ENCODE measurements around the gene MSI2.

Gene MSI2

GRCh38 chr17:57550016-57550415 lies 293.7 kb downstream of the MSI2 start:
- DNase-seq = no peak

DNA sequence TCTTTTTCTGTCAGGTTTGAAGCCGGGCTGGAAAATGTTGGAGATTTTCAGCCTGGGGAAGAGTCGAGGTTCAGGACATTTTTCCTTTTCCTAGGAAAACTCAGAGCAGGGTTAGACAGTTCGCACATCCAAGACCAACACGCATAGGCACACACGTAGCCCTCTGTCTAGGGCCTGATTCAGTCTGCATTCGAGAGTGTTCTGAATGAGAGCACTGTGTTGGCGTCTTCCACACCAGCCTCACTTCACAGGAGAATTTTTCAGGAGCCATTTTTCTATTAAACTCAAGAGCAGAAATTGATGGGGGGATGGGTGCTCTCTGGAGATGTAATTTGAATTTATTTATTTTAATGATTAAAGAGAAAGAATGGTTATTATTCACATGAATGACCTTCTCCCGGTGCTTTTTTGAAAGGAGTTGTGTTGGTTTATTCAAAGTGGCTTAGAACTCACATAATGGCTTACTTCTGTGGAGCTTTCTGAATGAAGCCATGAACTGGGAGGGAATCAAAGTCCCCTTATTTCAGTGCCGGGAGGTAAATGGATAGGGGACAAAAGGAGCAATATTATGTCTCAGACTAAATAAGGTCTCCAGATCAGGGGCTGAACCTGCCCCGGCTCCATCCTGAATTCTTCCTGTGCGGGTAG lies 294.5 kb downstream of the MSI2 start:
- no peak for DNase-seq

- DNase-seq = peak in 1 of 2 donors; percentile 89
Observed at GRCh38 chr17:57551321-57552079, 295.2 kb downstream of the MSI2 start.

GRCh38 chr17:57552114-57552624 lies 295.8 kb downstream of the MSI2 start:
- DNase-seq = peak in 1 of 2 donors; percentile 55

DNA sequence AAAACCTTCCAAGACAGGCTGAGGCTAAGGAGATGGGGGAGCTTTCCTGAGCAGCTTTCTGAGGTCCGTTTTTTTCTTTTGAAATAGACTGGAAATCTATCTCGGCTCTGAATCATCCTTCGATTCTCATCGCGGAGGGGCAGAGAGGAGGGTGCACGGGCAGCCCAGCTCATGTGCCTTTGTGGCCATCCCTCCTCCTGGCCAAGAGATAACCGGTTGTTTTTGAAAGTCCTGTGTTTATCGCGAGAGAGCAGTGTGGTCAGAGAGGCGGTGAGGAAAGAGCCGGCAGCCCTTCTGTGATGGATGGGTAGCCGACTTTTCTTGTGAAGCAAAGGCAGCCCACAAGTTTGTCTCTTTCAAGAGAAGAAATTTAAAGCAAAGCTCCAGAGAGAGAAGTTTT lies 297.2 kb downstream of the MSI2 start:
- DNase-seq = no peak

DNA sequence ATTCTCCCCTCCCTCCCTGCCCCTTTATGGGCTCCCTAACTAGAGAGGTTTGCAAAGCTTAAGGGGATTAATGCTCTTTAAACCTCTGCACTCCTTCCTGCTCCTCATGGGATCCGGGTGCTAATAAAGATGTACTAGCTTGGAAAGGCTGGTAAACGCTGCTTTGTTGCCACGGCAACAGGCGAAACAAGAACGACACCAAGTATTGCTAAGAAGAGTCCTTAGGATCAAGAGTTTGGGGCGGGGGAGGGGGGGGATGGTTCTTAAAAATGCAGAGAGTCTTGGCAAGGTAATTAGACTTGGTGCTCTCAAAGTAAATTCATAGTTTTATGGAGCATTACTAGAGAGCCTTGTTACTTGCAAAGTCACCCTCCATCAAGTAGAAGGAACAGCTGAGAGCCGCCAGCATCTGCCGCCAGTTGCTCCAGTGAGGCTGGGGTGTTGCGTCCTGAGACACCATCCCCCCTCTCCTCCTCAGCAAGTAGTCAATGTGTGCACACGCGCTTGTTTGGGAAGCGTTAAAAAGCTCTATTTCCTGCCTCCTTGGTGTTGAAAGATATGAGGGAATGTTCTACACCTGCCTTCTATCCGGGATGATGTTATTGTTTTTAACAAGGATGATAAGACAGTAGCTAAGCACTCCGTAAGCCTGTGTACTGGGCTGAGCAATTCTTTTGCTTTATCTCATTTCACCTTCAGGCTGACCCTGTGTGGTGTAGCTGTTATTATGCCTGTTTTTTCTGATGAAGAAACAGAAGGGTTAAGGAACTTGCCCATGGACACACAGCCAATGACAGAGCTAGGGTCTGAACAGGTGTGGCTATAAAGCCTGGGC lies 297.9 kb downstream of the MSI2 start:
- peak in 1 of 2 donors; percentile 50 for DNase-seq

DNA sequence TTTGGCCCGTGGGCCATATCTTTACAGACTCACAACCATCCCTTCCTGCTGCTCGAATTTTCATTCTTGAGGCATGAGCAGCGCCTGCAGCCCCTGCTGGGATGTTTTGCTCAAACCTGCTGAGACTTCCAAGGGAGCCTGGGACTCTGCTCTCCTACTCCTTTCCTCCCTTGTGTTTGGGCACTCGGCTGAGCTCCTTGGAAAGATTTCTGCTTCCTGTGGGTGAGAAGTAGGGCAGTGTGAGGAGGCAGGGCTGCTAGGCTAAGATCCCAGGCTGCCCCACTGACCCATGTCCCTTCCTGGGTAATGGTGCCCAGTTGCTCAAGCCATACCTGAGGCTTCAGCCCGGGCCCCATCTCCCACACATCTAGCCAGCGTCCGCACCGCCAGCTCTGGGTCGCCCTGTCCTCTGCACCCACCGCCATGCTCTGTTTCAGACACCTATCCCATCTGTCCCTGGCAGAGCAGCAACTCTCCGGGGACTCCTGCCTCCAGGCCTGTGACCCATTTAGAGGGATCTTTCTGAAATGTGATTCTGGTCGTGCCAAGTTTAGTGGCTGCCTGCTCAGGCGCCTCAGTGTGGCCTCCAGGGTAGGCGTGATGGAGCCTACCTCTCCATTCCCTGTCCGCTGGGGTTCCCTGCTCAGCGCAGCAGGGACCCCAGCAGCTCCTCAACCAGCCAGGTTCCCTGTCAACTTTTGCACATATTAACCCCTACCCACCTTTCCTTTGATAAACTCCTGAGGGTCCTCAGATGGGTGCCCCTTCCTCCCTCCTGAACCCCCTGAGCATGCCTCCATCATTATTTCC lies 298.7 kb downstream of the MSI2 start:
- no peak for DNase-seq

- DNase-seq = no peak
Observed at GRCh38 chr17:57555636-57556175, 299.4 kb downstream of the MSI2 start.

DNA sequence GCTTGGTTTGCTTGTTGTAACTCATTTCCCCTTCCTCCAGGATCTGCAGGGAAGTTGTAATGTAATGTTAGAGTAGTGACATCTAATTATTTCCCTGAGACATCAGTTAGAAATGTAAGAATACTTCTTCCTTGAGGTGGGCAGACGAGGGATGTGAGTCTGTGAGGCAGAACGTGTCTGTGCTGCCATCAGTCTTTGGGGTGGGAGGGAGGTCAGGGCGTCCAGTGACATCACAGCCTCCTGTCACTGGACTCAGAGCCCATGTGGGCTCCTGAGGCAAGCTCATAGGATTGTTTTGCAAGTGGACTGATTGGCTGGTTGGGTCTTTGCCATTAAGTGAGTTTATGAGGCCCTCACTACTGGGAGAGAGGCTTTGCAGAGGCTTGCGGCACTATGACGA lies 300.0 kb downstream of the MSI2 start:
- no peak for DNase-seq

GRCh38 chr17:57556977-57557376 lies 300.7 kb downstream of the MSI2 start:
- no peak for DNase-seq

DNA sequence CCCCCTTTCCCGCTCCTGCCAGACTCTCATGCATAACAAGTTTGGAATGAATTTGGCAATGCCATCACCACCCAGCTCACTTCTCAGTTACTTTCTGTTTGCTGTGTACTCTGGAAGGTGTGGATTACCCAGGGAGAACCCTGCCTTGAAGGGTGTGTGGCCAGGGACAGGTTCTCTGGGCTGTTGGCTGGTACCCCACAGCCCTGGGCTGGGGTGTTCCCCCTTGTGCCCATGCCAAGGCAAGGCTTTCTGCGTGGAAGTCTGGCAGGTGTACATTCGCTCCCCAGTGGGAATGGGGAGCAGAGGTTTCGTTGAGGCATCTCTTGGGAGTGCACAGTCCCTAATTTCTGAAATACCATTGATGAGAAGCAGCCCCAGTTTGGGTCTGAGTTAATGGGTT lies 301.1 kb downstream of the MSI2 start:
- DNase-seq = no peak

GRCh38 chr17:57557834-57558681 lies 301.7 kb downstream of the MSI2 start:
- DNase-seq = no peak

DNA sequence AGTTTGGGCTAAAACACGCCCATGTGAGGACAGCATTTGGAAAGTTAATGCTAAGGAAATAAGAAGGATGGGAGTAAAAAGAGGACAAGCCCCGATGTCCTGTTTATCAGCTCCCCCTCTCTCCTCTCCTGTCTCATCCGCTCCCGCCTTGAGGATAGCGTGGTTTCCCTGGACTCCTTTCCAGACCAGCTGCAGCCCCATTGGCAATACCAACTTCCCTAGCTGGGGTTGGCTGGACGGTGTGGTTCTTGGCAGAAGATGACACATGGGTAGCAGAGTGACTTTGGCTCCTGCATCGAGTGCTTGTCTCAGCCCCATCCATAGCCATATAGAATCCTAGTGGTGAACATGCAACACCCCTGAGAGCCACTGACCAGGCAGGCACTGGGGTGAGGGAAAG lies 302.9 kb downstream of the MSI2 start:
- DNase-seq = no peak

- DNase-seq = no peak
Observed at GRCh38 chr17:57559634-57560318, 303.5 kb downstream of the MSI2 start.

DNA sequence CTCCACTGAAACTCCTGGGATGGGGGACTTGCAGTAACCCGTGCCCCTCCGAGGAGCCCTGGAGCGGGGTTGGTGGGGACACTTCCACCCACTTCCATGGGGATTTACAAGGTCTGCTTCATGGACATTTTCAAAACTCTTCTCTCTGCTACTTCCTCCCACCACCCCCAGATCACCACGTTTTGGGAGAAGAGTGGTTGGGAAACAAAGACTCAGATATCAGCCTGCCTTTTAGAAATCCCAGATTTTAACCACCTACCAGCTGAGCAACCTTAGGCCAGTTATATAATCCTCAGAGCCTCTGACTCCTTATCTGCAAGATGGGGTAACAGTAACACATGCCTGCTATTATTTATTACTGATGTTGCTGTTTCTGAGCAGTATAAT lies 304.0 kb downstream of the MSI2 start:
- no peak for DNase-seq

DNA sequence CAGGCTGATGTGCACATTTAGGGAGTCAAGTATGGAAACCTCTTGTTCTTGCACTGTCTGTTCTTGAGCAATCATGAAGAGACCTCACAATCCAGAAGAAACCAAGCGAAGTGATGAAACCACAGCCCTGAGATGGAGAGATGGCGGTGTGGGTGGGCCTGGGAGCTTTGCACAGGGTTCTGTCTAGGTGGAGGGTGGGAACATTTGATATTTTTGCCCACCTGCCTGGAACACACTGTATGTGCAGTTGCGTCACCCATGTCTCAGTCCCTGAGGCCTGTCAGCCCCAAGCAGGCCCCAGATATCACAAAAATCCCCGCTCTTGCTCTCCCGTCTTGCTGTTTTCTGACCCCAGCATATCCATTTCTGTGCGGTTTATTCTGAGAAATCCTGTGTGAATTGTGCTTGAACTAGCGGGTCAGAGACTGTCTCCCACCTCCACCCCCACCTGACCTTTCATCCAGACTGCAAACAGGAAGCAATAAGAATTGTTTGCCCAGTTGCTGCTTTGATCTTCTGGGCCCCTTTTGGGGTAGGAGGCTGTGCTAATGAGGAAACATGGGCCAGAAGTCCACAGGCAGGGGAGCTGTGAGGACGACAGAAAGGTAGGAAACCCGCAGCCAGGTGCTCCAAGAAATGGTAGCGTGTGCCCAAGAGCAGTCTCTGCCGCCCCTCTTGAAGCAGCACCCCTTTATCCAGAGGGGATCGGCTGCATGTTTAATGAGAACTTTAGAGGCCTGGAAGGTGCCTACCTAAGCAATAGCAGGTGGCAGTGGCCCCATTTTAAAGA lies 304.9 kb downstream of the MSI2 start:
- no peak for DNase-seq

- DNase-seq = no peak
Observed at GRCh38 chr17:57562184-57562698, 305.9 kb downstream of the MSI2 start.

- DNase-seq = no peak
Observed at GRCh38 chr17:57563958-57564357, 307.6 kb downstream of the MSI2 start.

- no peak for DNase-seq
Observed at GRCh38 chr17:57565176-57565575, 308.9 kb downstream of the MSI2 start.

- DNase-seq = no peak
Observed at GRCh38 chr17:57566721-57567120, 310.4 kb downstream of the MSI2 start.

Data from CD4-positive, alpha-beta T cell treated with Interleukin-4 for 1 hour (primary cell).